ENCODE data around the gene SLC35G2.

- TF ChIP-seq ZNF274 (IDR thresholded peaks at IDR 0.05; ENCODE audit: low read depth, low read length), result no peak
- no peak for TF ChIP-seq SUZ12 (IDR thresholded peaks at IDR 0.05; ENCODE audit: extremely low read depth, insufficient read depth, insufficient read length)
Observed at GRCh38 chr3:136839556-136839931, 20.6 kb downstream of the SLC35G2 start.

All from NT2/D1 (cell line).